PC-3 (cell line): ENCODE measurements around the gene HCFC1R1. TPM values are rescaled to one million over a fixed set of nuclear protein-coding genes. Genes with fewer than 3 reads are reported as not detected.
"Not testable (repeated sequence)": the region's sequence is repeated elsewhere in the genome, so short reads cannot be mapped to it uniquely, and the experiment has no call there.

Experiments
- ATAC-seq: fragments of 200-7000 bp; cut with Tn5 transposase; 2 replicates; pipeline ENCODE4 v1.9.1; 2020; ENCODE audit warnings: mild to moderate bottlenecking, moderate library complexity
- BruUV-seq: library from RNA; stranded (reverse); fragments of 400-500 nt; replicated peaks from 2 replicates; lab custom pipeline; 2021; lab: Mats Ljungman, UMichigan
- CTCF ChIA-PET: fragments of 300-600 bp; sonication (Branson Sonifier 250); formaldehyde crosslinking; loops from one replicate; lab custom pipeline; 2022; ENCODE audit warnings: antibody characterized with exemption; lab: Charles Lee
- POLR2A ChIA-PET: fragments of 300-600 bp; sonication (Branson Sonifier 250); formaldehyde crosslinking; loops from one replicate; lab custom pipeline; 2022; ENCODE audit warnings: antibody characterized with exemption; ENCODE audit not compliant: unreplicated experiment; lab: Charles Lee
- DNase-seq: peaks from one replicate; pipeline ENCODE4 v3.0.0-alpha.2; 2015
- H2AFZ ChIP-seq: fragments of 300-600 bp; sonication (generic); 2 replicates; pipeline ENCODE4 v1.6.0; 2016; ENCODE audit warnings: antibody characterized with exemption, low read length
- H3F3A ChIP-seq: fragments of 300-600 bp; sonication (generic); one replicate; pipeline ENCODE4 v1.6.0; 2017; ENCODE audit warnings: antibody characterized with exemption, low read length, control low read depth, mild to moderate bottlenecking; ENCODE audit not compliant: unreplicated experiment
- H3K27ac ChIP-seq: fragments of 300-600 bp; sonication (generic); 2 replicates; pipeline ENCODE4 v1.5.1; 2016; ENCODE audit warnings: mild to moderate bottlenecking, low read length
- H3K27me3 ChIP-seq: fragments of 300-600 bp; sonication (generic); 2 replicates; pipeline ENCODE4 v1.6.1; 2016; ENCODE audit warnings: low read length, mixed read lengths
- H3K36me3 ChIP-seq: fragments of 300-600 bp; sonication (generic); 2 replicates; pipeline ENCODE4 v1.6.1; 2016; ENCODE audit warnings: low read depth, mixed run types, low read length, mixed read lengths
- H3K4me1 ChIP-seq: fragments of 300-600 bp; sonication (generic); 2 replicates; pipeline ENCODE4 v1.5.1; 2016; ENCODE audit warnings: low read length; ENCODE audit not compliant: insufficient read depth
- H3K4me2 ChIP-seq: fragments of 300-600 bp; sonication (generic); 2 replicates; pipeline ENCODE4 v1.6.0; 2016; ENCODE audit warnings: low read length
- H3K4me3 ChIP-seq: fragments of 300-600 bp; sonication (generic); 2 replicates; pipeline ENCODE4 v1.5.1; 2016; ENCODE audit warnings: mild to moderate bottlenecking, low read length, mixed read lengths
- H3K79me2 ChIP-seq: fragments of 300-600 bp; sonication (generic); 2 replicates; pipeline ENCODE4 v1.6.1; 2017; ENCODE audit warnings: low read length, mixed read lengths
- H3K9ac ChIP-seq: fragments of 300-600 bp; sonication (generic); 2 replicates; pipeline ENCODE4 v1.6.0; 2016; ENCODE audit warnings: mild to moderate bottlenecking, low read length
- H3K9me2 ChIP-seq: fragments of 300-600 bp; sonication (generic); replicated peaks from 2 replicates; pipeline ENCODE4 v1.6.1; 2016; ENCODE audit warnings: mixed run types, low read length, mixed read lengths
- H3K9me3 ChIP-seq: fragments of 300-600 bp; sonication (generic); 2 replicates; pipeline ENCODE4 v1.6.1; 2016; ENCODE audit warnings: low read length, mixed read lengths
- H4K20me1 ChIP-seq: fragments of 300-600 bp; sonication (generic); 2 replicates; pipeline ENCODE4 v1.6.1; 2016; ENCODE audit warnings: low read length, mixed read lengths
- EZH2 ChIP-seq: fragments of 300-600 bp; sonication (generic); IDR thresholded peaks from one replicate; pipeline ENCODE4 v1.6.1; 2017; ENCODE audit warnings: antibody characterized with exemption, mild to moderate bottlenecking, low read length; ENCODE audit not compliant: unreplicated experiment
- EZH2phosphoT487 ChIP-seq: fragments of 300-600 bp; sonication (generic); IDR thresholded peaks from 2 replicates; pipeline ENCODE4 v1.6.1; 2018; ENCODE audit warnings: mild to moderate bottlenecking, antibody characterized with exemption, low read length, borderline replicate concordance
- intact Hi-C: fragments of 100-400 bp; cut with micrococcal nuclease; formaldehyde crosslinking; loops from 2 replicates; pipeline ENCODE4 v1.9.0; 2023
- total RNA-seq: library from RNA; depleted of rRNA; stranded (reverse); fragments of >200 nt; gene quantifications from 2 replicates; pipeline ENCODE4 v1.2.3, GENCODE V29; 2014
- TF ChIP-seq, protein P1 (sequence below): fragments of 300-600 bp; sonication (generic); conservative IDR thresholded peaks from 2 replicates; pipeline ENCODE4 v1.5.1; 2017; ENCODE audit warnings: antibody characterized with exemption, low read depth, mild to moderate bottlenecking, low read length

Gene HCFC1R1
- total RNA-seq, 1 experiment from 2014 or later, result 56.4 TPM

DNA sequence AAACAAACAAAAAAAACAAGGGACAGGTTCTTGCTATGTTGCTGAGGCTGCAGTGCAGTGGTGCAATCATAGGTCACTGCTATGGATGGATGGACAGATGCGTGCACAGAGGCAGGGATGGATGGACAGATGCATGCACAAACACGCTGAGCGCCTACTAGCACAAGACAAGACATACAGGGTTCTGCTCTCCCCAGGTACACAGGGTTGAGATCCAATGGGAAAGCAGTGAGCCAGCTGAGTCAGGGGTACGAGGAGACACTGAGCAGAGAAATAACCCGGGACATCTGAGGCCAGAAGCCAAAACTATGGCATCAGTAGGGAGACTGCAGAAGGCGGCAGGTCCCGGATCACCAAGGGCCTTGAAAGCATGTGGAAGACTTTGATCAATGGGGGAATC lies 47.9 kb upstream of the HCFC1R1 start:
- no peak overlapping the region for H3K27ac ChIP-seq
- DNase-seq (no peak), ATAC-seq (no peak)
- POLR2A ChIA-PET, result no interaction called here
- H3K9me2 ChIP-seq, result no peaks in the 10 kb centered on the region
- no peak for TF ChIP-seq EZH2phosphoT487
- TF ChIP-seq, protein P1, sequence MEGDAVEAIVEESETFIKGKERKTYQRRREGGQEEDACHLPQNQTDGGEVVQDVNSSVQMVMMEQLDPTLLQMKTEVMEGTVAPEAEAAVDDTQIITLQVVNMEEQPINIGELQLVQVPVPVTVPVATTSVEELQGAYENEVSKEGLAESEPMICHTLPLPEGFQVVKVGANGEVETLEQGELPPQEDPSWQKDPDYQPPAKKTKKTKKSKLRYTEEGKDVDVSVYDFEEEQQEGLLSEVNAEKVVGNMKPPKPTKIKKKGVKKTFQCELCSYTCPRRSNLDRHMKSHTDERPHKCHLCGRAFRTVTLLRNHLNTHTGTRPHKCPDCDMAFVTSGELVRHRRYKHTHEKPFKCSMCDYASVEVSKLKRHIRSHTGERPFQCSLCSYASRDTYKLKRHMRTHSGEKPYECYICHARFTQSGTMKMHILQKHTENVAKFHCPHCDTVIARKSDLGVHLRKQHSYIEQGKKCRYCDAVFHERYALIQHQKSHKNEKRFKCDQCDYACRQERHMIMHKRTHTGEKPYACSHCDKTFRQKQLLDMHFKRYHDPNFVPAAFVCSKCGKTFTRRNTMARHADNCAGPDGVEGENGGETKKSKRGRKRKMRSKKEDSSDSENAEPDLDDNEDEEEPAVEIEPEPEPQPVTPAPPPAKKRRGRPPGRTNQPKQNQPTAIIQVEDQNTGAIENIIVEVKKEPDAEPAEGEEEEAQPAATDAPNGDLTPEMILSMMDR, result no peak
- no peak for TF ChIP-seq EZH2
- no peaks in the 10 kb centered on the region for H3K79me2 ChIP-seq
- CTCF ChIA-PET, result no interaction called here
- no peaks in the 10 kb centered on the region for H3K27me3 ChIP-seq
- intact Hi-C loops, result no loop called here
- no peak overlapping the region for H3K4me3 ChIP-seq
- H3K9me3 ChIP-seq, result no peaks in the 10 kb centered on the region
- H3K4me1 ChIP-seq, result no peaks in the 10 kb centered on the region
- H4K20me1 ChIP-seq, result no peaks in the 10 kb centered on the region
- H3K9ac ChIP-seq, result no peak overlapping the region
- no TSS peak for BruUV-seq
- H3K36me3 ChIP-seq, result no peaks in the 10 kb centered on the region
- no peak overlapping the region for H3K4me2 ChIP-seq
- no peak overlapping the region for H2AFZ ChIP-seq
- H3F3A ChIP-seq, result no peaks in the 10 kb centered on the region

DNA sequence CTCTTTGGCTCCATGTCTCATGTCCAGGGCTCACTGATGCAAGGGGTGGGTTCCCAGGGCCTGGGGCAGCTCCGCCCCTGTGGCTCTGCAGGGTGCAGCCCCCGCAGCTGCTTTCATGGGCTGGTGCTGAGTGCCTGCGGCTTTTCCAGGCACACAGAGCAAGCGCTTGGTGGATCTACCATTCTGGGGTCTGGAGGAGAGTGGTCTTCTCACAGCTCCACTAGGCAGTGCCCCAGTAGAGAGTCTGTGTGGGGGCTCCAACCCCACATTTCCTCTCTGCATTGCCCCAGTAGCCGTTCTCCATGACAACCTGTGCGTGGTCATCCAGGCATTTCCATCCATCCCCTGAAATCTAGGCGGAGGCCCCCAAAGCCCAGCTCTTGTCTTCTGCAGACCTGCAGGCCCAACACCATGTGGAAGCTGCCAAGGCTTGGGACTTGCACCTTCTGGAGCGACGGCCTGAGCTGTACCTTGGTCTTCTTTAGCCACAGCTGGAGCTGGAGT lies 46.9 kb upstream of the HCFC1R1 start:
- H3K4me3 ChIP-seq, result no peak overlapping the region
- H3K9me3 ChIP-seq, result no peaks in the 10 kb centered on the region
- no peak overlapping the region for H3K9ac ChIP-seq
- peaks cover 2% of the 10 kb centered on the region; the same call in 1 of the 2 replicates for H3K4me1 ChIP-seq
- no peaks in the 10 kb centered on the region for H3K36me3 ChIP-seq
- ATAC-seq (no peak), DNase-seq (no peak)
- intact Hi-C loops, result no loop called here
- TF ChIP-seq EZH2phosphoT487, result no peak
- H3K79me2 ChIP-seq, result no peaks in the 10 kb centered on the region
- no peak overlapping the region for H3K4me2 ChIP-seq
- no peaks in the 10 kb centered on the region for H3F3A ChIP-seq
- CTCF ChIA-PET, result no interaction called here
- no peaks in the 10 kb centered on the region for H4K20me1 ChIP-seq
- no peaks in the 10 kb centered on the region for H3K9me2 ChIP-seq
- H3K27ac ChIP-seq, result no peak overlapping the region
- POLR2A ChIA-PET, result no interaction called here
- no TSS peak for BruUV-seq
- H2AFZ ChIP-seq, result no peak overlapping the region
- no peaks in the 10 kb centered on the region for H3K27me3 ChIP-seq

DNA sequence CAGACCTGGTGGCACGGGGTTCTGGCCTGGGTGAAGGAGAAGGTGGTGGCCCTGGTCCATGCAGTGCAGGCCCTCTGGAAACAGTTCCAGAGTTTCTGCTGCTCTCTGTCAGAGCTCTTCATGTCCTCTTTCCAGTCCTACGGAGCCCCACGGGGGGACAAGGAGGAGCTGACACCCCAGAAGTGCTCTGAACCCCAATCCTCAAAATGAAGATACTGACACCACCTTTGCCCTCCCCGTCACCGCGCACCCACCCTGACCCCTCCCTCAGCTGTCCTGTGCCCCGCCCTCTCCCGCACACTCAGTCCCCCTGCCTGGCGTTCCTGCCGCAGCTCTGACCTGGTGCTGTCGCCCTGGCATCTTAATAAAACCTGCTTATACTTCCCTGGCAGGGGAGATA lies 45.4 kb upstream of the HCFC1R1 start:
- H3K4me1 ChIP-seq, result peaks cover 11% of the 10 kb centered on the region
- H3K4me2 ChIP-seq, H3K27me3 ChIP-seq, H3K79me2 ChIP-seq, H3K9ac ChIP-seq, H3K9me3 ChIP-seq, H3K36me3 ChIP-seq, intact Hi-C loops, H4K20me1 ChIP-seq, ATAC-seq, H3K27ac ChIP-seq, POLR2A ChIA-PET, BruUV-seq, H3K9me2 ChIP-seq, H2AFZ ChIP-seq, H3F3A ChIP-seq, CTCF ChIA-PET, DNase-seq, H3K4me3 ChIP-seq: not testable (repeated sequence)

DNA sequence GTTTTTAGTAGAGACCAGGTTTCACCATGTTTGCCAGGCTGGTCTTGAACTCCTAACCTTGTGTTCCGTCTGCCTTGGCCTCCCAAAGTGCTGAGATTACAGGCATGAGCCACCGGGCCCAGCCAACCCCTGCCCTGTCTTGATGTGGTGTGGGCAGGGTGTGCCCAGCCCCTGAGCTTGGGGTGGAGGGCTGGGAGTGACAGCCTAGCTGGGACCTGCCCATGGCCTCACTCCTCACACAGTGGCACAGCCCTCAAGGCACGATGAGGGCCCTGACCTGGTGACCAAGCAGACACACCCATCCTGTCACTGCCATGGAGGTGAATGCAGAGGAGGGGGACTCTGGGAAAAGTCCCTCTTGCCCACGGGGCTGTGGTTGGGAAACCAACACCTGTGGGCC lies 44.7 kb upstream of the HCFC1R1 start:
- Histone ChIP-seq H3F3A (no peaks in the 10 kb centered on the region), H3K9ac (no peak overlapping the region), H2AFZ (no peak overlapping the region), H4K20me1 (no peaks in the 10 kb centered on the region), H3K27ac (no peak overlapping the region), H3K36me3 (no peaks in the 10 kb centered on the region), H3K27me3 (no peaks in the 10 kb centered on the region), H3K4me3 (no peak overlapping the region), H3K9me2 (no peaks in the 10 kb centered on the region), H3K9me3 (no peaks in the 10 kb centered on the region), H3K79me2 (no peaks in the 10 kb centered on the region), H3K4me2 (no peak overlapping the region), H3K4me1 (peaks cover 11% of the 10 kb centered on the region)
- POLR2A ChIA-PET, result no interaction called here
- no TSS peak for BruUV-seq
- ATAC-seq (no peak), DNase-seq (no peak)
- TF ChIP-seq, protein P1, result no peak
- TF ChIP-seq EZH2 (no peak), EZH2phosphoT487 (no peak)
- intact Hi-C loops, result no loop called here
- CTCF ChIA-PET, result no interaction called here
